Measurements from ENCODE around the gene IGF2R. TPM values are rescaled to one million over a fixed set of nuclear protein-coding genes. Genes with fewer than 3 reads are reported as not detected.

IGF2R gene
- polyA plus RNA-seq, 1 donor (not counting 4 experiments of a cell fraction or from before 2014, with no cell fraction given): 40.9 TPM

GRCh38 chr6:159931846-159932245 is 37.0 kb upstream of the IGF2R start:
- DNase-seq (ENCODE audit: low read depth, low spot score): no peak
- H3K4me3 ChIP-seq (ENCODE audit: control insufficient read depth in 2 of 3, extremely low read depth in 1 of 3, insufficient read depth in 2 of 3, low read depth in 1 of 3, low read length in 3 of 3): no peak overlapping the region
- H3K9ac ChIP-seq (ENCODE audit: control insufficient read depth, extremely low read depth, insufficient read depth, low read length): no peak overlapping the region
- H3K4me1 ChIP-seq (ENCODE audit: control insufficient read depth, extremely low read depth, insufficient read depth, low read length): no peaks in the 10 kb centered on the region
- H4K20me1 ChIP-seq (ENCODE audit: control insufficient read depth, extremely low read depth, insufficient read depth, low read length): no peaks in the 10 kb centered on the region
- no peaks in the 10 kb centered on the region for H3K9me3 ChIP-seq (ENCODE audit: control insufficient read depth, low read depth, low read length)
- H2AFZ ChIP-seq (ENCODE audit: control insufficient read depth, low read length): no peak overlapping the region
- no peaks in the 10 kb centered on the region for H3K79me2 ChIP-seq (ENCODE audit: control insufficient read depth, insufficient read depth, low read length)
- H3K27ac ChIP-seq (ENCODE audit: control insufficient read depth, insufficient read depth, low read length): no peak overlapping the region
- no peak for TF ChIP-seq EZH2 (IDR thresholded peaks at IDR 0.05; ENCODE audit: low read length)
- TF ChIP-seq CTCF (optimal IDR thresholded peaks at IDR 0.05 in 1 of 3, IDR thresholded peaks at IDR 0.05 in 1 of 3, conservative IDR thresholded peaks at IDR 0.05 in 1 of 3; ENCODE audit: extremely low read depth in 1 of 3, insufficient read depth in 2 of 3, low read length in 3 of 3): no peak
- H3K9me1 ChIP-seq (ENCODE audit: control insufficient read depth, extremely low read depth, insufficient read depth, low read length): no peaks in the 10 kb centered on the region
- no peak for FAIRE-seq
- no peak overlapping the region for H3K4me2 ChIP-seq (ENCODE audit: control insufficient read depth, extremely low read depth, insufficient read depth, low read depth, low read length)
- dilution Hi-C loops (cut with MboI; ENCODE audit: extremely low pct_ligation_motif_present, low sequenced_read_pairs): no loop called here
- no peaks in the 10 kb centered on the region for H3K27me3 ChIP-seq (ENCODE audit: control insufficient read depth, extremely low read depth, insufficient read depth, low read length)
- H3K36me3 ChIP-seq (ENCODE audit: control insufficient read depth in 2 of 2, extremely low read depth in 1 of 2, insufficient read depth in 2 of 2, low read length in 2 of 2): no peaks in the 10 kb centered on the region

- Histone ChIP-seq H4K20me1 (ENCODE audit: control insufficient read depth, extremely low read depth, insufficient read depth, low read length) (no peaks in the 10 kb centered on the region), H3K27me3 (ENCODE audit: control insufficient read depth, extremely low read depth, insufficient read depth, low read length) (no peaks in the 10 kb centered on the region), H3K4me3 (ENCODE audit: control insufficient read depth in 2 of 3, extremely low read depth in 1 of 3, insufficient read depth in 2 of 3, low read depth in 1 of 3, low read length in 3 of 3) (no peak overlapping the region), H3K36me3 (ENCODE audit: control insufficient read depth in 2 of 2, extremely low read depth in 1 of 2, insufficient read depth in 2 of 2, low read length in 2 of 2) (no peaks in the 10 kb centered on the region), H3K27ac (ENCODE audit: control insufficient read depth, insufficient read depth, low read length) (no peak overlapping the region), H3K9me3 (ENCODE audit: control insufficient read depth, low read depth, low read length) (no peaks in the 10 kb centered on the region), H3K9me1 (ENCODE audit: control insufficient read depth, extremely low read depth, insufficient read depth, low read length) (no peaks in the 10 kb centered on the region), H3K4me1 (ENCODE audit: control insufficient read depth, extremely low read depth, insufficient read depth, low read length) (no peaks in the 10 kb centered on the region), H2AFZ (ENCODE audit: control insufficient read depth, low read length) (no peak overlapping the region), H3K79me2 (ENCODE audit: control insufficient read depth, insufficient read depth, low read length) (no peaks in the 10 kb centered on the region), H3K4me2 (ENCODE audit: control insufficient read depth, extremely low read depth, insufficient read depth, low read depth, low read length) (no peak overlapping the region), H3K9ac (ENCODE audit: control insufficient read depth, extremely low read depth, insufficient read depth, low read length) (no peak overlapping the region)
- dilution Hi-C loops (cut with MboI; ENCODE audit: extremely low pct_ligation_motif_present, low sequenced_read_pairs): no loop called here
- no peak for TF ChIP-seq CTCF (optimal IDR thresholded peaks at IDR 0.05 in 1 of 3, IDR thresholded peaks at IDR 0.05 in 1 of 3, conservative IDR thresholded peaks at IDR 0.05 in 1 of 3; ENCODE audit: extremely low read depth in 1 of 3, insufficient read depth in 2 of 3, low read length in 3 of 3)
- TF ChIP-seq EZH2 (IDR thresholded peaks at IDR 0.05; ENCODE audit: low read length): no peak
- FAIRE-seq (no peak), DNase-seq (ENCODE audit: low read depth, low spot score) (no peak)
These were observed 35.8 kb upstream of the IGF2R start for GRCh38 chr6:159933077-159933476.

Data from keratinocyte (primary cell).